ENCODE measurements around the gene TRIM17. TPM values are rescaled to one million over a fixed set of nuclear protein-coding genes. Genes with fewer than 3 reads are reported as not detected.

Gene TRIM17
- total and polyA plus RNA-seq, 9 of the 15 experiments (the other 6 are each of a cell fraction or from before 2014, with no cell fraction given), result not detected

DNA sequence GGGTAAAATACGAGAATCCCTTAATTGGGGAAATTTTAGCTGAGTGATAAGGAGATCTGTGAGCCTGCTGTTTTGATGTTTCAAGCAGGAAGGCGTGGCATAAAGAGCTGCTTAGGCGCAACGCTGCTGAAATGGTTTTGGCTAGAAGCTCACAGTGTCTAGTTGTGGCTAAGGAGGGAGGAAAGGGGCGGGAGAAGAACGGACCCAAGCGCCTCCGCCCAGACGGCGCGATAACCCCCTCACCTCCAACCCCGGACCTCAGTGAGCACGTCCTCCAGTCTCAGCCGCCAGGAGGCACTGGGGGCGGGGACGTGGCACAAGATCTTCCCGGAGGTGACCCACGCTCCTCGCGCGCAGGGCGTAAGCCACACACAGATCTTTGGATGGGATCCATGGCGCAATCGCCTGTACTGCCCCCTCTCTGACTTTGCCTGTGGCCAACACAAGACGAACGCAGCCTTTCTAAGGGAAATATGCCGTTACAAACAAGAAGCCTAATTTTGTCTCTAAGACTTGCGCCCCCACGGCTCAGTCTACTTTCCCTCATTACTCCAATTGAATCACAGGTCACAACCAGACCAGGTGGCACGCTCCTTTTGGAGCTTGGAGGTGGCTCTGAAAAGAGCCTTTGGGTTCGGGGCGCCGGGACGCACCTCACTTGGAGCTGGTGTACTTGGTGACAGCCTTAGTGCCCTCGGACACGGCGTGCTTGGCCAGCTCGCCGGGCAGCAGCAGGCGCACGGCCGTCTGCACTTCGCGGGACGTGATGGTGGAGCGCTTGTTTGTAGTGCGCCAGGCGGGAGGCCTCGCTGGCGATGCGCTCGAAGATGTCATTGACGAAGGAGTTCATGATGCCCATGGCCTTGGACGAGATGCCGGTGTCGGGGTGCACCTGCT is 47.1 kb upstream of the TRIM17 start (continued):
- TF ChIP-seq, protein P1, sequence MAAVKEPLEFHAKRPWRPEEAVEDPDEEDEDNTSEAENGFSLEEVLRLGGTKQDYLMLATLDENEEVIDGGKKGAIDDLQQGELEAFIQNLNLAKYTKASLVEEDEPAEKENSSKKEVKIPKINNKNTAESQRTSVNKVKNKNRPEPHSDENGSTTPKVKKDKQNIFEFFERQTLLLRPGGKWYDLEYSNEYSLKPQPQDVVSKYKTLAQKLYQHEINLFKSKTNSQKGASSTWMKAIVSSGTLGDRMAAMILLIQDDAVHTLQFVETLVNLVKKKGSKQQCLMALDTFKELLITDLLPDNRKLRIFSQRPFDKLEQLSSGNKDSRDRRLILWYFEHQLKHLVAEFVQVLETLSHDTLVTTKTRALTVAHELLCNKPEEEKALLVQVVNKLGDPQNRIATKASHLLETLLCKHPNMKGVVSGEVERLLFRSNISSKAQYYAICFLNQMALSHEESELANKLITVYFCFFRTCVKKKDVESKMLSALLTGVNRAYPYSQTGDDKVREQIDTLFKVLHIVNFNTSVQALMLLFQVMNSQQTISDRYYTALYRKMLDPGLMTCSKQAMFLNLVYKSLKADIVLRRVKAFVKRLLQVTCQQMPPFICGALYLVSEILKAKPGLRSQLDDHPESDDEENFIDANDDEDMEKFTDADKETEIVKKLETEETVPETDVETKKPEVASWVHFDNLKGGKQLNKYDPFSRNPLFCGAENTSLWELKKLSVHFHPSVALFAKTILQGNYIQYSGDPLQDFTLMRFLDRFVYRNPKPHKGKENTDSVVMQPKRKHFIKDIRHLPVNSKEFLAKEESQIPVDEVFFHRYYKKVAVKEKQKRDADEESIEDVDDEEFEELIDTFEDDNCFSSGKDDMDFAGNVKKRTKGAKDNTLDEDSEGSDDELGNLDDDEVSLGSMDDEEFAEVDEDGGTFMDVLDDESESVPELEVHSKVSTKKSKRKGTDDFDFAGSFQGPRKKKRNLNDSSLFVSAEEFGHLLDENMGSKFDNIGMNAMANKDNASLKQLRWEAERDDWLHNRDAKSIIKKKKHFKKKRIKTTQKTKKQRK (IDR thresholded peaks at IDR 0.05; ENCODE audit: borderline replicate concordance, low read depth, low read length), result no peak
- TF ChIP-seq, protein P2, sequence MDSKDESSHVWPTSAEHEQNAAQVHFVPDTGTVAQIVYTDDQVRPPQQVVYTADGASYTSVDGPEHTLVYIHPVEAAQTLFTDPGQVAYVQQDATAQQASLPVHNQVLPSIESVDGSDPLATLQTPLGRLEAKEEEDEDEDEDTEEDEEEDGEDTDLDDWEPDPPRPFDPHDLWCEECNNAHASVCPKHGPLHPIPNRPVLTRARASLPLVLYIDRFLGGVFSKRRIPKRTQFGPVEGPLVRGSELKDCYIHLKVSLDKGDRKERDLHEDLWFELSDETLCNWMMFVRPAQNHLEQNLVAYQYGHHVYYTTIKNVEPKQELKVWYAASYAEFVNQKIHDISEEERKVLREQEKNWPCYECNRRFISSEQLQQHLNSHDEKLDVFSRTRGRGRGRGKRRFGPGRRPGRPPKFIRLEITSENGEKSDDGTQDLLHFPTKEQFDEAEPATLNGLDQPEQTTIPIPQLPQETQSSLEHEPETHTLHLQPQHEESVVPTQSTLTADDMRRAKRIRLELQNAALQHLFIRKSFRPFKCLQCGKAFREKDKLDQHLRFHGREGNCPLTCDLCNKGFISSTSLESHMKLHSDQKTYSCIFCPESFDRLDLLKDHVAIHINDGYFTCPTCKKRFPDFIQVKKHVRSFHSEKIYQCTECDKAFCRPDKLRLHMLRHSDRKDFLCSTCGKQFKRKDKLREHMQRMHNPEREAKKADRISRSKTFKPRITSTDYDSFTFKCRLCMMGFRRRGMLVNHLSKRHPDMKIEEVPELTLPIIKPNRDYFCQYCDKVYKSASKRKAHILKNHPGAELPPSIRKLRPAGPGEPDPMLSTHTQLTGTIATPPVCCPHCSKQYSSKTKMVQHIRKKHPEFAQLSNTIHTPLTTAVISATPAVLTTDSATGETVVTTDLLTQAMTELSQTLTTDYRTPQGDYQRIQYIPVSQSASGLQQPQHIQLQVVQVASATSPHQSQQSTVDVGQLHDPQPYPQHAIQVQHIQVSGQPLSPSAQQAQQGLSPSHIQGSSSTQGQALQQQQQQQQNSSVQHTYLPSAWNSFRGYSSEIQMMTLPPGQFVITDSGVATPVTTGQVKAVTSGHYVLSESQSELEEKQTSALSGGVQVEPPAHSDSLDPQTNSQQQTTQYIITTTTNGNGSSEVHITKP (IDR thresholded peaks at IDR 0.05; ENCODE audit: partially characterized antibody), result peak; percentile 93
- TF ChIP-seq CAMTA2 (CRISPR knock-in tag; conservative IDR thresholded peaks at IDR 0.05), result no peak
- TF ChIP-seq CXXC5 (CRISPR knock-in tag; IDR thresholded peaks at IDR 0.05), result peak; percentile 97
- TF ChIP-seq ZNF79 (CRISPR knock-in tag; IDR thresholded peaks at IDR 0.05; ENCODE audit: low read depth), result no peak
- TF ChIP-seq TRIM28 (IDR thresholded peaks at IDR 0.05), result peak; percentile 91
- TF ChIP-seq ZNF347 (CRISPR knock-in tag; IDR thresholded peaks at IDR 0.05; ENCODE audit: low read depth), result 0 out of 2 replicates have a peak, but pooled peaks have one; percentile 62
- TF ChIP-seq, protein P3, sequence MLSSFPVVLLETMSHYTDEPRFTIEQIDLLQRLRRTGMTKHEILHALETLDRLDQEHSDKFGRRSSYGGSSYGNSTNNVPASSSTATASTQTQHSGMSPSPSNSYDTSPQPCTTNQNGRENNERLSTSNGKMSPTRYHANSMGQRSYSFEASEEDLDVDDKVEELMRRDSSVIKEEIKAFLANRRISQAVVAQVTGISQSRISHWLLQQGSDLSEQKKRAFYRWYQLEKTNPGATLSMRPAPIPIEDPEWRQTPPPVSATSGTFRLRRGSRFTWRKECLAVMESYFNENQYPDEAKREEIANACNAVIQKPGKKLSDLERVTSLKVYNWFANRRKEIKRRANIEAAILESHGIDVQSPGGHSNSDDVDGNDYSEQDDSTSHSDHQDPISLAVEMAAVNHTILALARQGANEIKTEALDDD (IDR thresholded peaks at IDR 0.05), result peak; percentile 85
- TF ChIP-seq, protein P4, sequence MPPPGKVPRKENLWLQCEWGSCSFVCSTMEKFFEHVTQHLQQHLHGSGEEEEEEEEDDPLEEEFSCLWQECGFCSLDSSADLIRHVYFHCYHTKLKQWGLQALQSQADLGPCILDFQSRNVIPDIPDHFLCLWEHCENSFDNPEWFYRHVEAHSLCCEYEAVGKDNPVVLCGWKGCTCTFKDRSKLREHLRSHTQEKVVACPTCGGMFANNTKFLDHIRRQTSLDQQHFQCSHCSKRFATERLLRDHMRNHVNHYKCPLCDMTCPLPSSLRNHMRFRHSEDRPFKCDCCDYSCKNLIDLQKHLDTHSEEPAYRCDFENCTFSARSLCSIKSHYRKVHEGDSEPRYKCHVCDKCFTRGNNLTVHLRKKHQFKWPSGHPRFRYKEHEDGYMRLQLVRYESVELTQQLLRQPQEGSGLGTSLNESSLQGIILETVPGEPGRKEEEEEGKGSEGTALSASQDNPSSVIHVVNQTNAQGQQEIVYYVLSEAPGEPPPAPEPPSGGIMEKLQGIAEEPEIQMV (tag; conservative IDR thresholded peaks at IDR 0.05; ENCODE audit: low read depth), result peak; percentile 99
- TF ChIP-seq, protein P5, sequence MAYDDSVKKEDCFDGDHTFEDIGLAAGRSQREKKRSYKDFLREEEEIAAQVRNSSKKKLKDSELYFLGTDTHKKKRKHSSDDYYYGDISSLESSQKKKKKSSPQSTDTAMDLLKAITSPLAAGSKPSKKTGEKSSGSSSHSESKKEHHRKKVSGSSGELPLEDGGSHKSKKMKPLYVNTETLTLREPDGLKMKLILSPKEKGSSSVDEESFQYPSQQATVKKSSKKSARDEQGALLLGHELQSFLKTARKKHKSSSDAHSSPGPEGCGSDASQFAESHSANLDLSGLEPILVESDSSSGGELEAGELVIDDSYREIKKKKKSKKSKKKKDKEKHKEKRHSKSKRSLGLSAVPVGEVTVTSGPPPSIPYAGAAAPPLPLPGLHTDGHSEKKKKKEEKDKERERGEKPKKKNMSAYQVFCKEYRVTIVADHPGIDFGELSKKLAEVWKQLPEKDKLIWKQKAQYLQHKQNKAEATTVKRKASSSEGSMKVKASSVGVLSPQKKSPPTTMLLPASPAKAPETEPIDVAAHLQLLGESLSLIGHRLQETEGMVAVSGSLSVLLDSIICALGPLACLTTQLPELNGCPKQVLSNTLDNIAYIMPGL (CRISPR knock-in tag; IDR thresholded peaks at IDR 0.05), result peak; percentile 87
- TF ChIP-seq PML (IDR thresholded peaks at IDR 0.05; ENCODE audit: low read length), result 0 out of 2 replicates have a peak, but pooled peaks have one; percentile 13
- TF ChIP-seq RNF2 (IDR thresholded peaks at IDR 0.05), result peak; percentile 90; the same call in 1 of the 2 replicates

All from K562 (cell line).